SK-N-SH (cell line): ENCODE results near the gene CADPS2. TPM values are rescaled to one million over a fixed set of nuclear protein-coding genes. Genes with fewer than 3 reads are reported as not detected.

Experiments used
- polyA plus RNA-seq, 3 experiments: library from polyadenylated mRNA; depleted of rRNA; stranded (reverse); fragments of >200 nt; gene quantifications; 2 replicates each; pipeline ENCODE4 v1.2.3, GENCODE V29; 2012
- small RNA-seq, 7 experiments: library from RNA; depleted of rRNA; stranded (forward); fragments of <200 nt; gene quantifications; one replicate each; pipeline ENCODE3, GENCODE V24; 2012

The CADPS2 gene
- polyA plus RNA-seq, 1 of the 3 experiments (the other 2 are of a cell fraction): 0.05 TPM

Small RNA genes lying within 50 kb of the gene (small RNA-seq; reads per million reads assigned to genes)
- gene AC006463.1: 0 reads per million in 7 experiments

Other genes with a start within 250 kb of the CADPS2 start
- 0.03 TPM in 1 of 2 replicates, not detected in the other for gene RNF133, start 187.3 kb downstream of the CADPS2 start, polyA plus RNA-seq (2012; rRNA removed)
- not detected in 2 replicates for gene RNF148, start 183.5 kb downstream of the CADPS2 start, polyA plus RNA-seq (2012; rRNA removed)
- gene TAS2R16, start 109.2 kb upstream of the CADPS2 start, polyA plus RNA-seq (2012; rRNA removed): not detected in 2 replicates